Measurements from ENCODE around the gene RIPPLY3.
A peak's percentile ranks its signal among the peaks of the same experiment; 100 is the strongest.

Gene RIPPLY3

GRCh38 chr21:36973986-36974850, 32.3 kb upstream of the RIPPLY3 start (continued):
- TF ChIP-seq ZNF362 (tag by site-specific recombination; IDR thresholded peaks at IDR 0.05) (no peak), ZNF433 (tag by site-specific recombination; IDR thresholded peaks at IDR 0.05; ENCODE audit: low read depth) (no peak), SP7 (tag by site-specific recombination; IDR thresholded peaks at IDR 0.05) (peak; percentile 87), REST (tag by site-specific recombination; IDR thresholded peaks at IDR 0.05) (no peak), ZNF707 (tag by site-specific recombination; IDR thresholded peaks at IDR 0.05) (0 out of 2 replicates have a peak, but pooled peaks have one; percentile 6), ZNF747 (tag by site-specific recombination; IDR thresholded peaks at IDR 0.05) (no peak), IKZF3 (tag by site-specific recombination; IDR thresholded peaks at IDR 0.05) (no peak), ZNF701 (tag by site-specific recombination; IDR thresholded peaks at IDR 0.05) (no peak), ZNF768 (tag by site-specific recombination; IDR thresholded peaks at IDR 0.05) (no peak)
- TF ChIP-seq, protein P1, sequence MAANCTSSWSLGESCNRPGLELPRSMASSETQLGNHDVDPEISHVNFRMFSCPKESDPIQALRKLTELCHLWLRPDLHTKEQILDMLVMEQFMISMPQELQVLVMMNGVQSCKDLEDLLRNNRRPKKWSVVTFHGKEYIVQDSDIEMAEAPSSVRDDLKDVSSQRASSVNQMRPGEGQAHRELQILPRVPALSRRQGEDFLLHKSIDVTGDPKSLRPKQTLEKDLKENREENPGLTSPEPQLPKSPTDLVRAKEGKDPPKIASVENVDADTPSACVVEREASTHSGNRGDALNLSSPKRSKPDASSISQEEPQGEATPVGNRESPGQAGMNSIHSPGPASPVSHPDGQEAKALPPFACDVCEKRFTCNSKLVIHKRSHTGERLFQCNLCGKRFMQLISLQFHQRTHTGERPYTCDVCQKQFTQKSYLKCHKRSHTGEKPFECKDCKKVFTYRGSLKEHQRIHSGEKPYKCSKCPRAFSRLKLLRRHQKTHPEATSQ (tag by site-specific recombination; IDR thresholded peaks at IDR 0.05): no peak
- TF ChIP-seq, protein P2, sequence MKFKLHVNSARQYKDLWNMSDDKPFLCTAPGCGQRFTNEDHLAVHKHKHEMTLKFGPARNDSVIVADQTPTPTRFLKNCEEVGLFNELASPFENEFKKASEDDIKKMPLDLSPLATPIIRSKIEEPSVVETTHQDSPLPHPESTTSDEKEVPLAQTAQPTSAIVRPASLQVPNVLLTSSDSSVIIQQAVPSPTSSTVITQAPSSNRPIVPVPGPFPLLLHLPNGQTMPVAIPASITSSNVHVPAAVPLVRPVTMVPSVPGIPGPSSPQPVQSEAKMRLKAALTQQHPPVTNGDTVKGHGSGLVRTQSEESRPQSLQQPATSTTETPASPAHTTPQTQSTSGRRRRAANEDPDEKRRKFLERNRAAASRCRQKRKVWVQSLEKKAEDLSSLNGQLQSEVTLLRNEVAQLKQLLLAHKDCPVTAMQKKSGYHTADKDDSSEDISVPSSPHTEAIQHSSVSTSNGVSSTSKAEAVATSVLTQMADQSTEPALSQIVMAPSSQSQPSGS (tag by site-specific recombination; IDR thresholded peaks at IDR 0.05; ENCODE audit: low read depth): peak; percentile 98

GRCh38 chr21:36974851-36975192, 31.7 kb upstream of the RIPPLY3 start:
- peak overlapping the region; percentile 25; the same call in 1 of the 2 replicates for H3K27ac ChIP-seq (ENCODE audit: extremely low read depth, low read depth, low read length)
- no peaks in the 10 kb centered on the region for H3K36me3 ChIP-seq (ENCODE audit: control insufficient read depth in 2 of 2, insufficient read depth in 1 of 2, low read length in 2 of 2)
- TF ChIP-seq ZBTB17 (tag by site-specific recombination; IDR thresholded peaks at IDR 0.05) (peak; percentile 36; the same call in 1 of the 2 replicates), ZNF600 (tag by site-specific recombination; IDR thresholded peaks at IDR 0.05) (no peak)
- H3K4me1 ChIP-seq (ENCODE audit: control insufficient read depth, insufficient read depth, low read length): no peaks in the 10 kb centered on the region; the same call in none of the 2 replicates
- POLR2A ChIA-PET: no interaction called here
- H3K9me3 ChIP-seq (ENCODE audit: control insufficient read depth, insufficient read depth, low read depth, low read length): no peaks in the 10 kb centered on the region
- H3K4me3 ChIP-seq (ENCODE audit: low read depth, low read length): no peak overlapping the region
- CTCF ChIA-PET: interaction anchor here (0.6 to 5.3 kb wide), 5 partner anchors 9 to 145 kb away, joined by 3 to 36 read pairs (median 4); no protein-coding TSS in a partner anchor

DNA sequence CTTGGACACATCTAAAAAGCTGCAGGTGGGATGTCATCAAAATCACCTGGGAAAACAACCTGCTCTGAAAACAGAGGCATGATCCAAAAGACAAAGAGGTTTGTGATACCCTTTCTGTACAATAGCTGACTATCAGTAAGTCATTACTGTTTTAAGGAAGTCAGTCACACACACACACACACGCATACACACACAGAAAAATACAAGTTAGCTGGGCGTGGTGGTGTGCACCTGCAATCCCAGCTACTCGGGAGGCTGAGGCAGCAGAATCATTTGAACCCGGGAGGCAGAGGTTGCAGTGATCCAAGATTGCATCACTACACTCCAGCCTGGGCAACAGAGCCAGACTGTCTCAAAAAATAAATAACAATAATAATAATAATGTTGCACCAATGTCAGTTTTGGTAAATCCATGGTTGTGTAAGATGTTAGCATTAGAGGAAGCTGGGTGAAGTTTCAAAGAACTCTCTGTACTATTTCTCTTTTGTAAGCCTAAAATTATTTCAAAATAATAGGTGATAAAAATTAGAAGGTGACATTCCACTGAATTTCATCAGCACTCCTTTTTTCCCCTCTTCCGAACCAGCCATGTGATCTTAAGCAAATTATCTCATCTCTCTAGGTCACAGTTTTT, 30.2 kb upstream of the RIPPLY3 start:
- ChIA-PET POLR2A (interaction anchor here (0.8 to 1.4 kb wide), 4 partner anchors 10 to 33 kb away, joined by 4 to 7 read pairs (median 4); partner anchors contain the start of gene HLCS), CTCF (interaction anchor here (0.6 to 5.3 kb wide), 41 partner anchors 10 to 1182 kb away, joined by 3 to 48 read pairs (median 4); partner anchors contain the start of gene HLCS)
- no peaks in the 10 kb centered on the region for H3K36me3 ChIP-seq (ENCODE audit: control insufficient read depth in 2 of 2, insufficient read depth in 1 of 2, low read length in 2 of 2)
- H3K4me3 ChIP-seq (ENCODE audit: low read depth, low read length): no peak overlapping the region
- H3K4me1 ChIP-seq (ENCODE audit: control insufficient read depth, insufficient read depth, low read length): no peaks in the 10 kb centered on the region; the same call in none of the 2 replicates
- no peak overlapping the region for H3K27ac ChIP-seq (ENCODE audit: extremely low read depth, low read depth, low read length)
- no peaks in the 10 kb centered on the region for H3K9me3 ChIP-seq (ENCODE audit: control insufficient read depth, insufficient read depth, low read depth, low read length)
- TF ChIP-seq ZNF140 (tag by site-specific recombination; IDR thresholded peaks at IDR 0.05) (no peak), ZNF747 (tag by site-specific recombination; IDR thresholded peaks at IDR 0.05) (no peak), ZNF549 (tag by site-specific recombination; IDR thresholded peaks at IDR 0.05) (no peak), ZNF501 (tag by site-specific recombination; IDR thresholded peaks at IDR 0.05) (no peak), ZNF488 (tag by site-specific recombination; IDR thresholded peaks at IDR 0.05) (no peak), ZNF19 (tag by site-specific recombination; IDR thresholded peaks at IDR 0.05; ENCODE audit: low read depth) (no peak), ZNF202 (tag by site-specific recombination; IDR thresholded peaks at IDR 0.05; ENCODE audit: borderline replicate concordance) (no peak), ZNF433 (tag by site-specific recombination; IDR thresholded peaks at IDR 0.05; ENCODE audit: low read depth) (no peak), ZNF121 (tag by site-specific recombination; IDR thresholded peaks at IDR 0.05) (0 out of 2 replicates have a peak, but pooled peaks have one; percentile 23), ZNF354C (tag by site-specific recombination; IDR thresholded peaks at IDR 0.05; ENCODE audit: borderline replicate concordance, low read depth) (no peak)

All from HEK293 (cell line).